KG1 (cell line): ENCODE results near the gene OSBP2.
"Not testable (repeated sequence)": the region's sequence is repeated elsewhere in the genome, so short reads cannot be mapped to it uniquely, and the experiment has no call there.

Source experiments
- DNase-seq: peaks from one replicate; lab custom pipeline; 2025; lab: John Stamatoyannopoulos, UW

OSBP2 gene

GRCh38 chr22:30718938-30719337, 24.3 kb downstream of the OSBP2 start:
- DNase-seq = no peak

DNA sequence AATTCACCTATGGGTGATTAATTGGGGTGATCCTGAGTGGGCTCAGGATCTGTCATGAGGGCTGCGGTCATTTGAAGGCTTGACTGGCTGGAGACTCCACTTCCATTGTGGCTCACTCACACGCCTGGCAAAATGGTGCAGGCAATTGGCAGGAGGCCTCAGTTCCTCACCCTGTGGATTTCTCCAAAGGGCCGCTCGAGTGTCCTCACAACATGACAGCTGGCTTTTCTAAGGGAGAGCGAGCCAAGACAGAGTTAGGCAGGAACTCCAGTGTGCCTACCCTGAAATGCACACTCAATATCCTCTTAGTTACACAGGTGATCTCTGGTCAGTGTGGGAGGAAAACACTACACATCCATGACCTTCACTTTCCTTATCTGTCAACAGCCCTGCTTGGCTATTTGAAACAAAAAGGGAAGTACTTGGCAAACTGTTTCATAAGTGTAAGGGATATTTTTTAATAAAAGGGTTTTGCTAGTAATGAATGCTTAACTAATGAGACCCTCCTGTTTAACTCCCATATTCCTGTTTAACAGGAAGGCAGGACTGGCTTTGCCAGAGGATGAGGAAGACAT, 25.7 kb downstream of the OSBP2 start:
- DNase-seq = no peak

DNA sequence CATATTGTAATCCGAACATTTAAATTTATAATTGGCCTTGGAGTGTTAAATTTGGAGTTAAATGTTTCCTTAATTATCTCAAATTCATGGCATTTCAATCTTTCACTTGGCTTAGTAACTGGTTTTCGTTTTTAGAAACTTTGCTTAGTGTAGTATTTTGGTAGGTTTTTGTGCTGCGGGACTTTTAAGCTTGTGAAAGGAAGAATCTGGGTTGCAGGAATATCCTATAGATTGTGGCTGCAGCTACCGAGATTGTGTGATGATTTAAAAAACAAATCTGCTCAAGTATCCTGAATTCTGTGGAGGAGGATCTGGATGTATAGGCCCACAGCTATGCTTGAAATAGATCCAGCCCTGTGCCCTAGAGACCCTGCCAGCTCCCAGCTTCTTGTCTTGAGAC, 27.1 kb downstream of the OSBP2 start:
- DNase-seq = no peak

GRCh38 chr22:30728826-30729225, 34.2 kb downstream of the OSBP2 start:
- no peak for DNase-seq

DNA sequence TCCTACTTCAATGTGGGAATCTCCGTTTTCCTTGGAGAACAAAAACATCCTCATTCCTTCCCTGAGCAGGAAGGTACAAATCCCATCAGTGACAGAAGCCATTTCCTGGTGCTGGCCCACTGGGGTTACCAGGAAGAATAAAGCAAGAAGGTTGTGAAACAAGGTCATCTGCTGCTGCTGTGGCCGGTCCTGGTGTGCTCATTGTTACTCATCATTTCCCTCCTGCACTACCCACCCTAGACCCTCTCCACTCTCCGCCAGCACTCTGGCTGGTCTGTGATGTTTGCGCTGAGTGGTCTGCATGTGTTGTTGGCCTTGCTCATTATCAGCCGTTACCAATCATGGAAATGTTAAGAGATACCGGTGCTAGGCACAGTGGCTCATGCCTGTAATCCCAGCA, 37.0 kb downstream of the OSBP2 start:
- DNase-seq = no peak

- DNase-seq = no peak
Measured at GRCh38 chr22:30732426-30732825, 37.8 kb downstream of the OSBP2 start.

- DNase-seq = peak; percentile 10
Measured at GRCh38 chr22:30733181-30733631, 38.5 kb downstream of the OSBP2 start.

DNA sequence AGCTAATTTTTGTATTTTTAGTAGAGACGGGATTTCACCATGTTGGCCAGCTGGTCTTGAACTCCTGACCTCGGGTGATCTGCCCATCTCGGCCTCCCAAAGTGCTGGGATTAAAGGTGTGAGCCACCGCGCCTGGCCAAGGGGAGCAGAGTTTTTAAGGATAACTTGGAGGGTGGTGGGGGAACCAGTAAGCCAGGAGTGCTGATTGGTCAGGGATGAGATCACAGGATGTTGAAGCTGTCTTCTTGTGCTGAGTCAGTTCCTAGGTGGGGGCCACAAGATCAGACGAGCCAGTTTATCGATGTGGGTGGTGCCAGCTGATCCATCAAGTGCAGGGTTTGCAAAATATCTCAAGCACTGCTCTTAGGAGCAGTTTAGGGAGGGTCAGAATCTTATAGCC, 45.3 kb downstream of the OSBP2 start:
- DNase-seq = not testable (repeated sequence)

DNA sequence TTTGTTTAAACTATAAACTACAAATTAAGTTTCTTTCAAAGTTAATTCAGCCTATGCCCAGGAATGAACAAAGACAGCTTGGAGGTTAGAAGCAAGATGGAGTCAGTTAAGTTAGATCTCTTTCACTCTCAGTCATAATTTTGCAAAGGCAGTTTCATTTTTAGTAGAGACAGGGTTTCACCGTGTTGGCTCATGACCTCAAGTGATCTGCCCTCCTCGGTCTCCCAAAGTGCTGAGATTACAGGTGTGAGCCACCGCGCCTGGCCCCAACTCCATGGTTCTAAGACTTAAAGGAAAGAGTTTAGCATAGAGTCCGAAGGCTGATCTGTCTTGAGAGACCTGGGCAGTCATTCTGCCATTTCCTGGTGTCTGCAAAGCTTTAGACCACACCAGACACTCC, 45.8 kb downstream of the OSBP2 start:
- DNase-seq = not testable (repeated sequence)

- no peak for DNase-seq
Measured at GRCh38 chr22:30742291-30743256, 47.9 kb downstream of the OSBP2 start.

GRCh38 chr22:30743257-30744020, 48.8 kb downstream of the OSBP2 start:
- DNase-seq = no peak

DNA sequence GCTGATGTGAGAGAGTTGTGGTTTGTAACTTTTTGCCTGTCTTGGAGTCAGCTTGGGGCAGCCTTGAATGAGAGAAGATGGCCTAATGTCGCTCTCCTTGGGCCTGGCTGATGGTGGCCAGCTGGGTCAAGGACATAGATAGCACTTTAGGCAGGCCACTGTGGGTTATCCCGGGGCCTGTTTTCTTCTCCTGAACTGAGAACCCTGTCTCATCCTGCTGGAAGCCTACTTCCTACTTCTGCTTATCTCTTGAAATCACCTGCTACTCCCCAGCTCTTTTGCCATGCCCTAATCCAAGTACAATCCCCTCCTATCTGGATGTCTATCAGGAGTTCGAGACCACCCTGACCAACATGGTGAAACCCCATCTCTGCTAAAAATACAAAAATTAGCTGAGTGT, 49.5 kb downstream of the OSBP2 start:
- DNase-seq = no peak

- DNase-seq = no peak
Measured at GRCh38 chr22:30747493-30747892, 52.8 kb downstream of the OSBP2 start.

GRCh38 chr22:30749272-30749671, 54.6 kb downstream of the OSBP2 start:
- DNase-seq = no peak

- no peak for DNase-seq
Measured at GRCh38 chr22:30749849-30750248, 55.2 kb downstream of the OSBP2 start.

GRCh38 chr22:30751529-30751928, 56.9 kb downstream of the OSBP2 start:
- DNase-seq = no peak

DNA sequence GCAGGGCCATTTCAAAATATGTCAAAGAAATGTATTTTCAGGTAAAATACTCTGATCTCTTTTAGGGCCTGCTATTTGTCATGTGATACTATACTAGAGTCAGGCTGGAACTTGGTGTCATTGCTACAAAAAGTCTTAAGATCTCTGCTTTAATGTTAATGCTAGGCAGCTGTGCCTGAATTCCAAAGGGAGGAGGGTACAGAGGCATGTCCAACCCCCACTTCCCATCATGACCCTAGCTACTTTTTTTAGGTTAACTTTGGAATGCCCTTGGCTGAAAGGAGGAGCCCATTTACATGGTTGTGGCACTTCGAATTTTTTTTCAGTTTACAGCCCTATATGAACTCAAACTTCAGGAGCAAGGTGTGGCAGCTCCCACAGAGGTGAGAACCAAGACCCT, 58.1 kb downstream of the OSBP2 start:
- no peak for DNase-seq

DNA sequence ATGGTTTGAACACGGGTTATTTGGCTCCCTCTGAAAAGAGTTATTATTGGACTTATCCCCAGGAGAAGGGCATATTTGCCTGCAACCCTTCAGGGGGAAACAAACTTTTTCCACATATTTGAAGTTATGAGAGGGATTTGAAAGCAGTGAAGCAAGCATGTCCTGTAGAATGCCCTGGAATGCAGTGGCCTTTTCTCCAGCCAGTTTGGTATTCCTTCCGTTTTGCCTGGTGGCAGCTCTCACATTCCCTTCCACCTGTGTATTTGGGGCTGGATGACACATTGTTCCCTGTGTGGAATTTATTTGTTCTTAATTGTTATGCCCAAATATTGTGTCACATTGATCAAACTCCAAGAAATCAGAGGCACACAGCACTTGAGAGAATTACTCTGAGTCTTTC, 59.0 kb downstream of the OSBP2 start:
- DNase-seq = no peak

DNA sequence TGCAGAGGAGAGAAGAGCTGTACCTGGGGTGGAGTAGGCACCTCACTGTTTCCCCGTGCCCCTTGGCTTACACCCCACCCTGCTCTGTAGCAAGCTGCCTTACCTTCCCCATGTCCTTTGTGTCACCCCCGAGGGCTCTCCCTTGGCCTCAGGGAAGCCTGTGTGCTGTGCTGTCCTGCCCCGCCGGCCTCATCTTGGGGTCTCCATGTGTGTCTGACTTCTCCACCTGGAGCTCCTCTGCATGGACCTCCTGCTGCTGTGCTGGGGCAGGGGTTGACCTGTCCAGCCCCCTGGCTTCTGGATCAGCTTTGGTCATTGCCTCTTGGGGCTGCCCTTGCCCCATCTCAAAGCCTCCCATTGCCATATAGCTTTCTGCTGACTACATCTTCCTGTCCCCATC, 59.8 kb downstream of the OSBP2 start:
- no peak for DNase-seq

DNA sequence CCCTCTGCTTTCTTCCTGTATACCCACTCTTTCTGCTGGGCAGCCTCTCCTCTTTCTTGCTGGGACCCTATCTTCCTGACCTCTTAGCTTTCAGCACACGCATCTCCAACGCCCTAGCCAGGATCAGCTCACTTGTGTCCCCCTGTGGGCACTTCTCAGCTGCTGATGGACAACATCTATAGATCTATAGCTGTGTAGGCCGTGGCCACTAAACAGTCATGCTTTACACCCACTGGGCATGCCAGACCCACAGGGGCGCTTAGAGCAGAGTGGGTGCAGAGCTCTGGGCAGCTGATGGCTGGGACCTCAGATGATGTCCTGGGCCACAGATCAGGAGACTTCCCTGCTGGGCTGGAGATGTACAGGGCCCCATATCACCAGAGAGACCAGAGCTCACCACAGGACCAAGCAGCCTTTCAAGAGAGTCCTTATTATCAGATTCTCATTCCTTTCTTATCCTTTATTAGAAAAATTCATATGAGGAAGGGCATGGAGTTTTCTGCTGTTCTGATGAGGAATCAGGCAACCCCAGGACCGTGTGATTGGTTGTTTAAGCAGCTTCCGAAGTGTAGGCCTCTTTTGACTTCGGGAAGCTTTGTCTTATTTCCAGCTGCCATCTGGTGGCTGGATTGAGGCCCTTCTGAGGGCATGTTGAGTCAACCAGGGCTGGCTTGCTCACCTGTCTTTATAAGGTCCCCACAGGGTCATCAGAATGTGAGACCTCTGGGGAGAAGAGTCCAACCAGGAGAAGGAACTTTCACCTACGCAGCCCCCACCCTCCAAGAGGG, 60.5 kb downstream of the OSBP2 start:
- DNase-seq = no peak

DNA sequence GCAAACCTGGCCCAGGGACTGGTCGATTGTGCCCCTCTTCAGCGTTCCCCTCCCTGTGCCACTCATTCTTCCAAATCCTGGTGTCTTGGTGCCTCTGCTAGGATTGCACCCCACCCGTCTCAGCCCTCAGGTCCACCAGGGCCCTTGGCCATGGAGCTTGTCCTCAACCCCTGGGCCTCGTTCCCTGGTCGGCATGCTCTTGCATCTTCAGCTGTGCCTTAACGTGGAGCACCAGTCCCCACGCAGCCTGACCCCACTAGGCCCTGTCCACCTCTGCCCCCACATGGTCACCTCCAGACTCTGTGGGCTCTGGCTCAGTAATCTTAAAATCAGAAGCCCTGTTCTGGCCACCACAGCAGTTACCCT, 61.1 kb downstream of the OSBP2 start:
- no peak for DNase-seq
